Colonic mucosa (tissue), 4 donors: ENCODE data around the gene FMC1. TPM values are rescaled to one million over a fixed set of nuclear protein-coding genes. Genes with fewer than 3 reads are reported as not detected.

Experiments used
- DNase-seq: peaks from one replicate; pipeline ENCODE4 v3.0.0-alpha.2; 2020
- H3K27ac ChIP-seq: fragments of 200-600 bp; one replicate; pipeline ENCODE4 v1.8.0; 2021
- H3K27me3 ChIP-seq: fragments of 200-600 bp; one replicate; pipeline ENCODE4 v1.8.0; 2021
- H3K36me3 ChIP-seq: fragments of 200-600 bp; one replicate; pipeline ENCODE4 v1.8.0; 2021
- H3K4me1 ChIP-seq: fragments of 200-600 bp; one replicate; pipeline ENCODE4 v1.8.0; 2021; ENCODE audit warnings: mild to moderate bottlenecking
- H3K4me3 ChIP-seq: fragments of 200-600 bp; one replicate; pipeline ENCODE4 v1.8.0; 2021
- H3K9ac ChIP-seq, 2 donors: one replicate each; pipeline ENCODE4 v1.7.0; 2013; ENCODE audit warnings: control low read depth in 2 of 2, low read depth in 2 of 2, low read length in 2 of 2
- H3K9me3 ChIP-seq: fragments of 200-600 bp; one replicate; pipeline ENCODE4 v1.8.0; 2021
- intact Hi-C: fragments of 100-400 bp; cut with DNase I; formaldehyde crosslinking; loops from one replicate; pipeline ENCODE4 v1.14.1; 2022
- total RNA-seq, 2 donors: library from RNA; stranded (reverse); fragmentation: NEBNext Ultra II Directional in 1 of 2; extraction: Animal tissue kit (Norgen Biotek cat#: 25700) in 1 of 2; gene quantifications; one replicate each; pipeline ENCODE4 v1.2.1, GENCODE V29; 2021
- TF ChIP-seq, protein P1 (sequence below): fragments of 200-600 bp; IDR thresholded peaks from one replicate; pipeline ENCODE4 v1.8.0; 2022; ENCODE audit warnings: antibody characterized with exemption, mild to moderate bottlenecking
- donor health status: healthy.
- donor health status: DM: no; HTN: no; CAD: no.
- donor health status: DM: no; HTN: no; CAD: no.

FMC1 gene
- total RNA-seq, 2 donors from 2014 or later, result 21.6 to 23.0 TPM

GRCh38 chr7:139334399-139335150 is 6.6 kb upstream of the FMC1 start:
- DNase-seq, result no peak
- Histone ChIP-seq H3K4me3 (no peak overlapping the region), H3K27me3 (no peaks in the 10 kb centered on the region), H3K9me3 (no peaks in the 10 kb centered on the region), H3K4me1 (no peaks in the 10 kb centered on the region), H3K9ac (no peak overlapping the region), H3K36me3 (no peaks in the 10 kb centered on the region), H3K27ac (no peak overlapping the region)
- intact Hi-C loops, result no loop called here
- TF ChIP-seq, protein P1, sequence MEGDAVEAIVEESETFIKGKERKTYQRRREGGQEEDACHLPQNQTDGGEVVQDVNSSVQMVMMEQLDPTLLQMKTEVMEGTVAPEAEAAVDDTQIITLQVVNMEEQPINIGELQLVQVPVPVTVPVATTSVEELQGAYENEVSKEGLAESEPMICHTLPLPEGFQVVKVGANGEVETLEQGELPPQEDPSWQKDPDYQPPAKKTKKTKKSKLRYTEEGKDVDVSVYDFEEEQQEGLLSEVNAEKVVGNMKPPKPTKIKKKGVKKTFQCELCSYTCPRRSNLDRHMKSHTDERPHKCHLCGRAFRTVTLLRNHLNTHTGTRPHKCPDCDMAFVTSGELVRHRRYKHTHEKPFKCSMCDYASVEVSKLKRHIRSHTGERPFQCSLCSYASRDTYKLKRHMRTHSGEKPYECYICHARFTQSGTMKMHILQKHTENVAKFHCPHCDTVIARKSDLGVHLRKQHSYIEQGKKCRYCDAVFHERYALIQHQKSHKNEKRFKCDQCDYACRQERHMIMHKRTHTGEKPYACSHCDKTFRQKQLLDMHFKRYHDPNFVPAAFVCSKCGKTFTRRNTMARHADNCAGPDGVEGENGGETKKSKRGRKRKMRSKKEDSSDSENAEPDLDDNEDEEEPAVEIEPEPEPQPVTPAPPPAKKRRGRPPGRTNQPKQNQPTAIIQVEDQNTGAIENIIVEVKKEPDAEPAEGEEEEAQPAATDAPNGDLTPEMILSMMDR, result no peak

GRCh38 chr7:139339025-139339424 is 2.1 kb upstream of the FMC1 start:
- H3K27me3 ChIP-seq, result no peaks in the 10 kb centered on the region
- DNase-seq, result no peak
- no peak overlapping the region for H3K9ac ChIP-seq
- H3K4me1 ChIP-seq, result peaks cover 6% of the 10 kb centered on the region
- H3K27ac ChIP-seq, result no peak overlapping the region
- TF ChIP-seq, protein P1, result no peak
- H3K36me3 ChIP-seq, result no peaks in the 10 kb centered on the region
- no peak overlapping the region for H3K4me3 ChIP-seq
- intact Hi-C loops, result no loop called here
- no peaks in the 10 kb centered on the region for H3K9me3 ChIP-seq

DNA sequence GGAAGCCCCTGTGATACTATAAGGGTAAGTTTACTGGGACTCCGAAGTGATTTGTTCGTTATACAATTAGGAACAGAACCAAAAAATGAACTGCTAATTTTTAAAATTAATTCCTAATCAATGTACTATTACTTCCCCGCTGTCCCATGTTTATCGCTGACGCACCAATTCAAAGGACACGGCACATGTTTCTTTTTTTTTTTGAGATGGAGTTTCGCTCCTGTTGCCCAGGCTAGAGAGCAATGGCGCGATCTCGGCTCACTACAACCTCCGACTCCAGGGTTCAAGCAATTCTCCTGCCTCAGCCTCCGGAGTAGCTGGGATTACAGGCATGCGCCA is 1.5 kb upstream of the FMC1 start:
- Histone ChIP-seq H3K9me3 (no peaks in the 10 kb centered on the region), H3K4me3 (peak overlapping the region; percentile 74), H3K36me3 (no peaks in the 10 kb centered on the region), H3K27ac (peak overlapping the region; percentile 99), H3K9ac (no peak overlapping the region), H3K4me1 (peaks cover 6% of the 10 kb centered on the region), H3K27me3 (no peaks in the 10 kb centered on the region)
- intact Hi-C loops, result no loop called here
- DNase-seq, result no peak
- TF ChIP-seq, protein P1, result no peak

DNA sequence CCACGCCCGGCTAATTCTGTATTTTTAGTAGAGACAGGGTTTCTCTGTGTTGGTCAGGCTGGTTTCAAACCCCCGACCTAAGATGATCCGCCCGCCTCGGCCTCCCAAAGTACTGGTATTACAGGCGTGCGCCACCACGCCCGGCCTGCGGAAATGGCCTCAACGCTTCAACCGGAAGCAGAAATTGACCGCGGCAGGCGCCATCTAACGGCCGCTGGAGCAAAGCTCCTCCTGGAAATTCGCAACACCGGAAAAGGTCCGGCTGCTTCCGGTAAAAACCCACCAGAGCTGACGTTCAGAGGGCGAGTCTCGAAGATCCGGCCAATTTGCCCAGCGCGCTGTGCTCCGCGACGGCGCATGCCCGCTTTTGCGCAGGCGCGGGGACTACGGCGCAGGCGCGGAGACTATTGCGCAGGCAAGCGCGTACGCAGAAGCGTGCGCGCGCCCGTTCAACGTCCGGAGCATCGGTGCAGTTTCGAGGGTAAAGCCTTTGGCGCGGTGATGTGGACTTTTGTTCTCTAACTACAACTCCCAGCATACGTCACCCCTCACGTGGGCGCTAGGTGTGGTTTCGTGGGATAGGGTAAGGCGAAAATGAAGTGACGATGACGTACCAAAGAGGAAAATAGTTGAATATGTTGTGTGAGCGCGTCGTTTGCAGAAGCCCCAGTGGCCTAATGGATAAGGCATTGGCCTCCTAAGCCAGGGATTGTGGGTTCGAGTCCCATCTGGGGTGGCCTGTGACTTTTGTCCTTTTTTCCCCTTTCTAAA is 915 bp upstream of the FMC1 start:
- Histone ChIP-seq H3K4me1 (peaks cover 6% of the 10 kb centered on the region), H3K36me3 (no peaks in the 10 kb centered on the region), H3K9ac (peak overlapping the region; percentile 95 to 97), H3K27me3 (no peaks in the 10 kb centered on the region), H3K27ac (peak overlapping the region; percentile 99), H3K4me3 (peak overlapping the region; percentile 74), H3K9me3 (no peaks in the 10 kb centered on the region)
- peak; percentile 99 for DNase-seq
- intact Hi-C loops, result no loop called here
- TF ChIP-seq, protein P1, result peak; percentile 57

- H3K27ac ChIP-seq, result peak overlapping the region; percentile 99
- peaks cover 6% of the 10 kb centered on the region for H3K4me1 ChIP-seq
- H3K36me3 ChIP-seq, result no peaks in the 10 kb centered on the region
- intact Hi-C loops, result no loop called here
- H3K9ac ChIP-seq, result peak overlapping the region; percentile 95 to 97
- no peaks in the 10 kb centered on the region for H3K9me3 ChIP-seq
- no peak for DNase-seq
- H3K4me3 ChIP-seq, result peak overlapping the region; percentile 74
- no peaks in the 10 kb centered on the region for H3K27me3 ChIP-seq
- TF ChIP-seq, protein P1, result no peak
Measured at GRCh38 chr7:139340808-139341057, 404 bp upstream of the FMC1 start.
